Measurements from ENCODE around the gene TMEM123.
"Not testable (repeated sequence)": the region's sequence is repeated elsewhere in the genome, so short reads cannot be mapped to it uniquely, and the experiment has no call there.

Gene TMEM123

GRCh38 chr11:102447941-102448868 lies 4.4 kb downstream of the TMEM123 start:
- no peak for DNase-seq

GRCh38 chr11:102447193-102447592 lies 5.4 kb downstream of the TMEM123 start:
- DNase-seq = no peak

- no peak for DNase-seq
Observed at GRCh38 chr11:102446606-102447005, 6.0 kb downstream of the TMEM123 start.

DNA sequence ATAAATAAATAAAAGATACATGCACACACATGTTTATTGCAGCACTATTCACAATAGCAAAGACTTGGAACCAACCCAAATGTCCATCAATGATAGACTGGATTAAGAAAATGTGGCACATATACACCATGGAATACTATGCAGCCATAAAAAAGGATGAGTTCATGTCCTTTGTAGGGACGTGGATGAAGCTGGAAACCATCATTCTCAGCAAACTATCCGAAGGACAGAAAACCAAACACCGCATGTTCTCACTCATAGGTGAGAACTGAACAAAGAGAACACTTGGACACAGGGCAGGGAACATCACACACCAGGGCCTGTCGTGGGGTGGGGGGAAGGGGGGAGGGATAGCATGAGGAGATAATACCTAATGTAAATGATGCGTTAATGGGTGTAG lies 7.9 kb downstream of the TMEM123 start:
- not testable (repeated sequence) for DNase-seq

GRCh38 chr11:102444142-102444541 lies 8.4 kb downstream of the TMEM123 start:
- DNase-seq = not testable (repeated sequence)

DNA sequence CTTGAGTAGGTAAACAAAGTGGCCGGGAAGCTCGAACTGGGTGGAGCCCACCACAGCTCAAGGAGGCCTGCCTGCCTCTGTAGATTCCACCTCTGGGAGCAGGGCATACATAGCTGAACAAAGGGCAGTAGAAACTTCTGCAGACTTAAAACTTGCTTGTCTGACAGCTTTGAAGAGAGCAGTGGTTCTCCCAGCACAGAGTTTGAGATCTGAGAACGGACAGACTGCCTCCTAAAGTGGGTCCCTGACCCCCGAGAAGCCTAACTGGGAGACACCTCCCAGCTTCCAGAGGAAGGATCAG lies 13.6 kb downstream of the TMEM123 start:
- not testable (repeated sequence) for DNase-seq

DNA sequence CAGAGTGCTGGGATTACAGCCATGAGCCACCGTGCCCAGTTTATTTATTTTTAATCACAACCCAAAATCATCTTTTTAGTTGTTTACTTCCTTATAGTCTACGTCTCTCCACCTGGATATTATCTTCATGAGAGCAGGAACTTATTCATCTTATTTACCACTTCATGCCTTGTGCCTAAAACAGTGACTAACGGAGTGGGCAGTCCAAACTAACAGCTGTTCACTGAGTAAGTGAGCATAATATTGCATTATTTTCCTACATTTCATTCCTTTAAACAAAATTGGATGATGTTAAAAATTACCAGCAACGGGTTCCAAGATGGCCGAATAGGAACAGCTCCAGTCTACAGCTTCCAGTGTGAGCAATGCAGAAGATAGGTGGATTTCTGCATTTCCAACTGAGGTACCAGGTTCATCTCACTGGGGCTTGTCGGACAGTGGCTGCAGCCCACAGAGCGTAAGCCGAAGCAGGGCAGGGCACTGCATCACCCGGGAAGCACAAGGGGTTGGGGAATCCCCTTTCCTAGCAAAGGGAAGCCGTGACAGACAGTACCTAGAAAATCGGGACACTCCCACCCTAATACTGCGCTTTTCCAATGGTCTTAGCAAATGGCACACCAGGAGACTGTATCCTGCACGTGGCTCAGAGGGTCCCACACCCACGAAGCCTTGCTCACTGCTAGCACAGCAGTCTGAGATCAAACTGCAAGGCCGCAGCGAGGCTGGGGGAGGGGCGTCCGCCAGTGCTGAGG lies 14.1 kb downstream of the TMEM123 start:
- DNase-seq = no peak

GRCh38 chr11:102437727-102438126 lies 14.8 kb downstream of the TMEM123 start:
- no peak for DNase-seq

- no peak for DNase-seq
Observed at GRCh38 chr11:102436976-102437375, 15.6 kb downstream of the TMEM123 start.

GRCh38 chr11:102436561-102436960 lies 16.0 kb downstream of the TMEM123 start:
- DNase-seq = no peak

- no peak for DNase-seq
Observed at GRCh38 chr11:102435688-102436087, 16.9 kb downstream of the TMEM123 start.

GRCh38 chr11:102433571-102433970 lies 19.0 kb downstream of the TMEM123 start:
- not testable (repeated sequence) for DNase-seq

DNA sequence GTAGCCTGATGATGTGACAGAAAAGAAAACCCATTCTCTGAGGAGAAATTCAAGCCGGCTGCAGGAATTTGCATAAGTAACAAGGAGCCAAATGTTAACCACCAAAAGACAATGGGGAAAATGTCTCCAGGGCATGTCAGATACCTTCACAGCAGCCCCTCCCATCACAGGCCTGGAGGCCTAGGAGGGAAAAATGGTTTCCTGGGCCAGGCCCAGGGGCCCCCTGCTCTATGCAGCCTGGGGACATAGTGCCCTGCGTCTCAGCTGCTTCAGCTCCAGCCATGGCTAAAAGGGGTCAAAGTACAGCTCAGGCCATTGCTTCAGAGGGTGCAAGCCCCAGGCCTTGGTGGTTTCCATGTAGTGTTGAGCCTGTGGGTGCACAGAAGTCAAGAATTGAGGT lies 20.0 kb downstream of the TMEM123 start:
- DNase-seq = not testable (repeated sequence)

- no peak for DNase-seq
Observed at GRCh38 chr11:102431404-102431803, 21.2 kb downstream of the TMEM123 start.

GRCh38 chr11:102430158-102430836 lies 22.3 kb downstream of the TMEM123 start:
- DNase-seq = no peak

DNA sequence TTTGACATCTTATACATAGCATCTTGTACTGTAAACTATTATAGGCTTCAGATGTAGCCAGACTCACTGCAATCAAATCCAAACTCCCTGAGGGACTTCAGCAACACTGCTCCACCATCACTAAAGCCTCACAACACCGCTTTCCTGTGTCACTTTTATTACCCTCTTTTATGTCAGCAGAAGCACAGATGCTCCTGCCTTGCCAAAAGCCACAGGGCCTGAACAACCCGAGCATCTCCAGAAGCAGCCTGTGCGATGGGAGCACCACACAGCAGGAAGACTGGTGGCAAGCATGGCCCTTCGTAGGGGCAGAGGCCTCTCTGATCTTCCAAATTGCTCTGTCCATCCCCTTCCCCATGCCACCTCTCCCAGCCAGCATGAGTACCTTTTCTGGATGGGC lies 22.9 kb downstream of the TMEM123 start:
- no peak for DNase-seq

DNA sequence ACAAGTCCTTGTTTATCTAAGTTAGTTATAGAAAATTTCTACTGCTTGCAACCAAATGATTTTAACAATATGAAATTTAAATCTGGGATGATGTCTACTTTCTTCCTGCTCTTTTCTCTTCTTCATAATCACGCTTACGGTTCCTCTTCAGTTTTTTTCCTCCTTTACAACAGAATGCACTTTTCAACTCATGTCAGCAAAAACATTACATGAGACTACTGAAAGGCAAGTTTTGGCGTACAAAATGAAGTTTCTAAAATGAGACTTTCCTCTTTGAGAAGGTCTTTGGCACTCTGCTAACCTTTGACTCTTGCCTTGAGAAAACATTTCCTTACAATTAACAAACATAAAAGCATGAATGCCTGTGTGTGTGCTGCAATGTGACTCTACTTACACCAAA lies 23.3 kb downstream of the TMEM123 start:
- no peak for DNase-seq

- DNase-seq = no peak
Observed at GRCh38 chr11:102428696-102429095, 23.9 kb downstream of the TMEM123 start.

DNA sequence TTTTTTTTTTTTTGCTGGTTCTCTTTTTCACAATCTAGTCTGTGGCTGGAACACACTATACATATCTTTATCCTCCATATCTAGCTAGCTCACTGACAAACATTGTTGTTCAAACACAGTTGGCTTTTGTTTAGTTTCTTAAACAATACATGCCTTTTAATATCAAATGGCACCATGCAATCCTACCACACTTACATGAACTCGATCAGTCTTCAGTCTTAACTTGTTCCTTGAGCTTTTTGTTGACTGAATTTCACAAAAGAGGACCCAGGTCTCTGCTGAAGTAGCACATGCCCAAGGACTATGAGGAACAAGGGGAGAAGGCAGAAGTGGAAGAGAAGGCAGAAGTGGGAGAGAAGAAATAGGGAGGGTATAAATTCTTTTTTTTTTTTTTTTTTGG lies 25.5 kb downstream of the TMEM123 start:
- DNase-seq = no peak

- no peak for DNase-seq
Observed at GRCh38 chr11:102426570-102426969, 26.0 kb downstream of the TMEM123 start.

- DNase-seq = no peak
Observed at GRCh38 chr11:102426000-102426399, 26.6 kb downstream of the TMEM123 start.

GRCh38 chr11:102423936-102424335 lies 28.6 kb downstream of the TMEM123 start:
- no peak for DNase-seq
